Sigmoid colon (tissue), 4 donors: ENCODE results near the gene LRRIQ1.

Source experiments
- POLR2A ChIP-seq, 2 donors: fragments of 450-650 bp; IDR thresholded peaks; one replicate each; pipeline ENCODE4 v1.6.1; 2016; ENCODE audit warnings: antibody characterized with exemption in 2 of 2, mild to moderate bottlenecking in 2 of 2, moderate library complexity in 2 of 2
- POLR2AphosphoS5 ChIP-seq, 4 donors: sonication (generic); formaldehyde crosslinking; IDR thresholded peaks; one replicate each; pipeline ENCODE4 v1.6.1; 2017; ENCODE audit warnings: antibody characterized with exemption in 4 of 4
- TF ChIP-seq, protein P1 (sequence below), 4 experiments: fragments of 450-650 bp in 3 of 4; fragments of 200-600 bp in 1 of 4; IDR thresholded peaks; one replicate each; pipeline ENCODE4 v1.5.1; 2016 to 2019; ENCODE audit warnings: antibody characterized with exemption in 4 of 4, mild to moderate bottlenecking in 3 of 4, moderate library complexity in 2 of 4

DNA sequence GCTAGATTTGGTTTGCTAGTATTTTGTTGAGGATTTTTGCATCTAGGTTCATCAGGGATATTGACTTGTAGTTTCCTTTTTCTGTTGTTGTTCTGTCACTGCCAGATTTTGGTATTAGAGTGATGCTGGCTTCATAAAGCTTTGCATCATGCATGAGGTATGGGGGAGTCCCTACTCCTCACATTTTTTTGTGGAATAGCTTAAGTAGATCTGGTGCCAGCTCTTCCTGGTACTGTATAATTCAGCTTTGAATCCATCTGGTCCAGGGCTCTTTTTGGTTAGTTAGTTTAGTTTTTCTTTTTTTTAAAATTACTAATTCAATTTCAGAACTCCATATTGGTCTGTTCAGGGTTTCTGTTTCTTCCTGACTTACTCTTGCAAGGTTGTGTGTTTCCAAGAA, 59.4 kb downstream of the LRRIQ1 start:
- TF ChIP-seq POLR2A (IDR thresholded peaks at IDR 0.05): no peak
- TF ChIP-seq, protein P1, sequence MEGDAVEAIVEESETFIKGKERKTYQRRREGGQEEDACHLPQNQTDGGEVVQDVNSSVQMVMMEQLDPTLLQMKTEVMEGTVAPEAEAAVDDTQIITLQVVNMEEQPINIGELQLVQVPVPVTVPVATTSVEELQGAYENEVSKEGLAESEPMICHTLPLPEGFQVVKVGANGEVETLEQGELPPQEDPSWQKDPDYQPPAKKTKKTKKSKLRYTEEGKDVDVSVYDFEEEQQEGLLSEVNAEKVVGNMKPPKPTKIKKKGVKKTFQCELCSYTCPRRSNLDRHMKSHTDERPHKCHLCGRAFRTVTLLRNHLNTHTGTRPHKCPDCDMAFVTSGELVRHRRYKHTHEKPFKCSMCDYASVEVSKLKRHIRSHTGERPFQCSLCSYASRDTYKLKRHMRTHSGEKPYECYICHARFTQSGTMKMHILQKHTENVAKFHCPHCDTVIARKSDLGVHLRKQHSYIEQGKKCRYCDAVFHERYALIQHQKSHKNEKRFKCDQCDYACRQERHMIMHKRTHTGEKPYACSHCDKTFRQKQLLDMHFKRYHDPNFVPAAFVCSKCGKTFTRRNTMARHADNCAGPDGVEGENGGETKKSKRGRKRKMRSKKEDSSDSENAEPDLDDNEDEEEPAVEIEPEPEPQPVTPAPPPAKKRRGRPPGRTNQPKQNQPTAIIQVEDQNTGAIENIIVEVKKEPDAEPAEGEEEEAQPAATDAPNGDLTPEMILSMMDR (IDR thresholded peaks at IDR 0.05): no peak
- no peak for TF ChIP-seq POLR2AphosphoS5 (IDR thresholded peaks at IDR 0.05)
